Transverse colon (tissue), 4 donors: ENCODE results near the gene TRAFD1.

Experiments
- CTCF ChIP-seq, 5 experiments: fragments of 200-600 bp in 3 of 5; fragments of 450-650 bp in 2 of 5; sonication (generic) in 3 of 5; IDR thresholded peaks; 1 replicate in 2 of 5; 2 replicates in 3 of 5; pipeline ENCODE4 v1.5.1; 2016 to 2017; ENCODE audit warnings: antibody characterized with exemption in 5 of 5, inconsistent platforms in 3 of 5, mild to moderate bottlenecking in 2 of 5, moderate library complexity in 1 of 5
- EP300 ChIP-seq: sonication (generic); formaldehyde crosslinking; IDR thresholded peaks from one replicate; pipeline ENCODE4 v1.6.1; 2017; ENCODE audit warnings: antibody characterized with exemption, low read depth
- POLR2A ChIP-seq: fragments of 450-650 bp; IDR thresholded peaks from one replicate; pipeline ENCODE4 v1.6.1; 2016; ENCODE audit warnings: antibody characterized with exemption, mild to moderate bottlenecking, moderate library complexity
- POLR2AphosphoS5 ChIP-seq, 3 donors: sonication (generic); formaldehyde crosslinking; IDR thresholded peaks; one replicate each; pipeline ENCODE4 v1.6.1; 2016; ENCODE audit warnings: antibody characterized with exemption in 3 of 3

- no peak for TF ChIP-seq CTCF (IDR thresholded peaks at IDR 0.05)
- TF ChIP-seq POLR2A: no peak
- no peak for TF ChIP-seq EP300
- TF ChIP-seq POLR2AphosphoS5 (IDR thresholded peaks at IDR 0.05): no peak
Measured at GRCh38 chr12:112140728-112141127, 15.4 kb downstream of the TRAFD1 start.
